ENCODE measurements around the gene STIM2.

GRCh38 chr4:26916195-26916594 is 55.6 kb downstream of the STIM2 start:
- TF ChIP-seq CTCF (IDR thresholded peaks at IDR 0.05; ENCODE audit: borderline replicate concordance, extremely low read depth, low read length, poor library complexity, severe bottlenecking) = no peak
- no peak for TF ChIP-seq EZH2 (IDR thresholded peaks at IDR 0.05; ENCODE audit: borderline replicate concordance, low read depth, low read length, severe bottlenecking)

Data from DND-41 (cell line).